ENCODE results near the gene NBPF1. TPM values are rescaled to one million over a fixed set of nuclear protein-coding genes. Genes with fewer than 3 reads are reported as not detected.
"Not testable (repeated sequence)": the region's sequence is repeated elsewhere in the genome, so short reads cannot be mapped to it uniquely, and the experiment has no call there.

NBPF1 gene
- total and polyA plus RNA-seq, 12 donors = 2.8 to 15.2 (median 11.0) TPM

GRCh38 chr1:16644193-16644481, 30.8 kb upstream of the NBPF1 start:
- no peak for TF ChIP-seq CTCF (IDR thresholded peaks at IDR 0.05)
- H3K27ac ChIP-seq = peak overlapping the region; percentile 30 to 94 (median 84)
- no peak for DNase-seq
- peak overlapping the region; percentile 61 to 89 (median 74) for H3K4me3 ChIP-seq
- WGBS, 2 donors = 0 to 1% methylated on average over 16 of the region's 16 CpGs
- H3K36me3 ChIP-seq = peaks cover 0 to 10% (median 0%) of the 10 kb centered on the region in 9 donors
- H3K27me3 ChIP-seq = peaks cover 0 to 16% (median 11%) of the 10 kb centered on the region in 7 donors
- peak in 3 of 8 donors; percentile 32 to 52 (median 43) for ATAC-seq
- peaks cover 15 to 41% (median 29%) of the 10 kb centered on the region in 9 donors for H3K4me1 ChIP-seq
- H3K9me3 ChIP-seq = no peaks in the 10 kb centered on the region
- intact Hi-C loops (cut with DNase I) = loop anchor here in 1 of 10 donors (2.0 kb wide), 1 partner anchor 29 kb away; no protein-coding TSS in a partner anchor

- intact Hi-C loops (cut with DNase I) = loop anchor here in 1 of 10 donors (2.0 kb wide), 1 partner anchor 29 kb away; no protein-coding TSS in a partner anchor
These were observed 30.3 kb upstream of the NBPF1 start for GRCh38 chr1:16643476-16644192.

GRCh38 chr1:16643001-16643411, 29.6 kb upstream of the NBPF1 start:
- intact Hi-C loops (cut with DNase I); H3K36me3 ChIP-seq; H3K27ac ChIP-seq; H3K9me3 ChIP-seq; ATAC-seq: not testable (repeated sequence)
- 89 to 91% methylated on average over 4 of the region's 4 CpGs for WGBS, 2 donors
- H3K4me1 ChIP-seq = peaks cover 15 to 51% (median 29%) of the 10 kb centered on the region in 9 donors
- H3K4me3 ChIP-seq = peak overlapping the region in 6 of 10 donors; percentile 61 to 84 (median 74)
- peak; percentile 5 to 31 for DNase-seq
- H3K27me3 ChIP-seq = peaks cover 0 to 10% (median 3%) of the 10 kb centered on the region in 7 donors

More at GRCh38 chr1:16643476-16644192, 30.3 kb upstream of the NBPF1 start:
- Histone ChIP-seq H3K27ac (peak overlapping the region in 9 of 10 donors; percentile 72 to 94 (median 86)), H3K4me3 (peak overlapping the region; percentile 61 to 89 (median 74)), H3K4me1 (peaks cover 15 to 46% (median 29%) of the 10 kb centered on the region in 9 donors), H3K27me3 (peaks cover 0 to 15% (median 8%) of the 10 kb centered on the region in 7 donors)
- not testable (repeated sequence) for H3K36me3 ChIP-seq, H3K9me3 ChIP-seq
- ATAC-seq (peak in 1 of 8 donors; percentile 1), DNase-seq (peak; percentile 5 to 19)
- 26 to 27% methylated on average over 12 of the region's 12 CpGs for WGBS, 2 donors

GRCh38 chr1:16642025-16642966, 28.9 kb upstream of the NBPF1 start:
- ATAC-seq; H3K4me3 ChIP-seq; H3K36me3 ChIP-seq; H3K9me3 ChIP-seq; intact Hi-C loops (cut with DNase I); H3K27me3 ChIP-seq; H3K27ac ChIP-seq: not testable (repeated sequence)
- 75 to 87% methylated on average over 9 of the region's 9 CpGs for WGBS, 2 donors
- peak; percentile 2 to 11 for DNase-seq
- H3K4me1 ChIP-seq = peaks cover 15 to 51% (median 29%) of the 10 kb centered on the region in 9 donors

GRCh38 chr1:16641159-16641975, 28.0 kb upstream of the NBPF1 start:
- H3K27ac ChIP-seq; intact Hi-C loops (cut with DNase I); H3K27me3 ChIP-seq; H3K4me3 ChIP-seq; ATAC-seq; H3K9me3 ChIP-seq; DNase-seq: not testable (repeated sequence)
- H3K4me1 ChIP-seq = peaks cover 15 to 51% (median 29%) of the 10 kb centered on the region in 9 donors
- WGBS, 2 donors = 95 to 96% methylated on average over 8 of the region's 8 CpGs
- H3K36me3 ChIP-seq = peaks cover 0 to 14% (median 0%) of the 10 kb centered on the region in 9 donors

- peaks cover 9 to 39% (median 21%) of the 10 kb centered on the region in 9 donors for H3K4me1 ChIP-seq
- ATAC-seq = peak in 1 of 8 donors; percentile 1
- not testable (repeated sequence) for H3K27me3 ChIP-seq
These were observed 26.0 kb upstream of the NBPF1 start for GRCh38 chr1:16639091-16640031.

GRCh38 chr1:16637941-16638778, 24.8 kb upstream of the NBPF1 start:
- WGBS, 2 donors = 86 to 91% methylated on average over 6 of the region's 6 CpGs
- DNase-seq = peak in 1 of 2 donors; percentile 7
- intact Hi-C loops (cut with DNase I) = not testable (repeated sequence)

More at GRCh38 chr1:16639091-16640031, 26.0 kb upstream of the NBPF1 start:
- peak in 1 of 2 donors; percentile 10 for DNase-seq
- H3K9me3 ChIP-seq; intact Hi-C loops (cut with DNase I); H3K4me3 ChIP-seq; H3K27ac ChIP-seq: not testable (repeated sequence)
- peaks cover 0 to 30% (median 0%) of the 10 kb centered on the region in 9 donors for H3K36me3 ChIP-seq
- 74 to 75% methylated on average over 11 of the region's 11 CpGs for WGBS, 2 donors

More at GRCh38 chr1:16637941-16638778, 24.8 kb upstream of the NBPF1 start:
- not testable (repeated sequence) for H3K27ac ChIP-seq, H3K27me3 ChIP-seq, H3K4me3 ChIP-seq, H3K9me3 ChIP-seq
- Histone ChIP-seq H3K36me3 (peaks cover 0 to 42% (median 10%) of the 10 kb centered on the region in 9 donors), H3K4me1 (peaks cover 7 to 29% (median 11%) of the 10 kb centered on the region in 9 donors)
- ATAC-seq = peak; percentile 51 to 80 (median 68)

Data from heart right ventricle (tissue), 16 donors.